Measurements from ENCODE around the gene SRP9.

- TF ChIP-seq CTCF (IDR thresholded peaks at IDR 0.05; ENCODE audit: insufficient read depth, low read length, poor library complexity, severe bottlenecking) (no peak), EZH2phosphoT487 (conservative IDR thresholded peaks at IDR 0.05; ENCODE audit: low read length) (no peak)
Observed at GRCh38 chr1:225820522-225821120, 43.0 kb downstream of the SRP9 start.
